ENCODE results near the gene PGAP3. TPM values are rescaled to one million over a fixed set of nuclear protein-coding genes. Genes with fewer than 3 reads are reported as not detected.
"Not testable (repeated sequence)": the region's sequence is repeated elsewhere in the genome, so short reads cannot be mapped to it uniquely, and the experiment has no call there.

Gene PGAP3
- polyA plus RNA-seq, 1 experiment, result 9.6 TPM

- H3K27ac ChIP-seq (ENCODE audit: low read depth, low read length), result no peak overlapping the region
- TF ChIP-seq, protein P1, sequence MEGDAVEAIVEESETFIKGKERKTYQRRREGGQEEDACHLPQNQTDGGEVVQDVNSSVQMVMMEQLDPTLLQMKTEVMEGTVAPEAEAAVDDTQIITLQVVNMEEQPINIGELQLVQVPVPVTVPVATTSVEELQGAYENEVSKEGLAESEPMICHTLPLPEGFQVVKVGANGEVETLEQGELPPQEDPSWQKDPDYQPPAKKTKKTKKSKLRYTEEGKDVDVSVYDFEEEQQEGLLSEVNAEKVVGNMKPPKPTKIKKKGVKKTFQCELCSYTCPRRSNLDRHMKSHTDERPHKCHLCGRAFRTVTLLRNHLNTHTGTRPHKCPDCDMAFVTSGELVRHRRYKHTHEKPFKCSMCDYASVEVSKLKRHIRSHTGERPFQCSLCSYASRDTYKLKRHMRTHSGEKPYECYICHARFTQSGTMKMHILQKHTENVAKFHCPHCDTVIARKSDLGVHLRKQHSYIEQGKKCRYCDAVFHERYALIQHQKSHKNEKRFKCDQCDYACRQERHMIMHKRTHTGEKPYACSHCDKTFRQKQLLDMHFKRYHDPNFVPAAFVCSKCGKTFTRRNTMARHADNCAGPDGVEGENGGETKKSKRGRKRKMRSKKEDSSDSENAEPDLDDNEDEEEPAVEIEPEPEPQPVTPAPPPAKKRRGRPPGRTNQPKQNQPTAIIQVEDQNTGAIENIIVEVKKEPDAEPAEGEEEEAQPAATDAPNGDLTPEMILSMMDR (IDR thresholded peaks at IDR 0.05; ENCODE audit: low read depth, low read length), result no peak
- H3K4me3 ChIP-seq (ENCODE audit: low read depth, low read length), result no peak overlapping the region
- CTCF ChIA-PET, result no interaction called here
- POLR2A ChIA-PET, result no interaction called here
- H3K9me3 ChIP-seq (ENCODE audit: control insufficient read depth, insufficient read depth, low read length), result no peaks in the 10 kb centered on the region; the same call in 1 of the 2 replicates
- DNase-seq (ENCODE audit: low read depth, low spot score), result no peak
- H3K27me3 ChIP-seq (ENCODE audit: control insufficient read depth, insufficient read depth, low read length), result no peaks in the 10 kb centered on the region
These were observed 38.8 kb upstream of the PGAP3 start for GRCh38 chr17:39726617-39727016.

- CTCF ChIA-PET; H3K27me3 ChIP-seq (ENCODE audit: control insufficient read depth, insufficient read depth, low read length); DNase-seq (ENCODE audit: low read depth, low spot score); H3K27ac ChIP-seq (ENCODE audit: low read depth, low read length); H3K9me3 ChIP-seq (ENCODE audit: control insufficient read depth, insufficient read depth, low read length); POLR2A ChIA-PET; H3K4me3 ChIP-seq (ENCODE audit: low read depth, low read length): not testable (repeated sequence)
These were observed 38.1 kb upstream of the PGAP3 start for GRCh38 chr17:39725923-39726322.

DNA sequence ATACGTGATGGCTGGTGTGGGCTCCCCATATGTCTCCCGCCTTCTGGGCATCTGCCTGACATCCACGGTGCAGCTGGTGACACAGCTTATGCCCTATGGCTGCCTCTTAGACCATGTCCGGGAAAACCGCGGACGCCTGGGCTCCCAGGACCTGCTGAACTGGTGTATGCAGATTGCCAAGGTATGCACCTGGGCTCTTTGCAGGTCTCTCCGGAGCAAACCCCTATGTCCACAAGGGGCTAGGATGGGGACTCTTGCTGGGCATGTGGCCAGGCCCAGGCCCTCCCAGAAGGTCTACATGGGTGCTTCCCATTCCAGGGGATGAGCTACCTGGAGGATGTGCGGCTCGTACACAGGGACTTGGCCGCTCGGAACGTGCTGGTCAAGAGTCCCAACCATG is 36.9 kb upstream of the PGAP3 start:
- DNase-seq (ENCODE audit: low read depth, low spot score), result no peak
- CTCF ChIA-PET, result no interaction called here
- no peak overlapping the region for H3K27ac ChIP-seq (ENCODE audit: low read depth, low read length)

DNA sequence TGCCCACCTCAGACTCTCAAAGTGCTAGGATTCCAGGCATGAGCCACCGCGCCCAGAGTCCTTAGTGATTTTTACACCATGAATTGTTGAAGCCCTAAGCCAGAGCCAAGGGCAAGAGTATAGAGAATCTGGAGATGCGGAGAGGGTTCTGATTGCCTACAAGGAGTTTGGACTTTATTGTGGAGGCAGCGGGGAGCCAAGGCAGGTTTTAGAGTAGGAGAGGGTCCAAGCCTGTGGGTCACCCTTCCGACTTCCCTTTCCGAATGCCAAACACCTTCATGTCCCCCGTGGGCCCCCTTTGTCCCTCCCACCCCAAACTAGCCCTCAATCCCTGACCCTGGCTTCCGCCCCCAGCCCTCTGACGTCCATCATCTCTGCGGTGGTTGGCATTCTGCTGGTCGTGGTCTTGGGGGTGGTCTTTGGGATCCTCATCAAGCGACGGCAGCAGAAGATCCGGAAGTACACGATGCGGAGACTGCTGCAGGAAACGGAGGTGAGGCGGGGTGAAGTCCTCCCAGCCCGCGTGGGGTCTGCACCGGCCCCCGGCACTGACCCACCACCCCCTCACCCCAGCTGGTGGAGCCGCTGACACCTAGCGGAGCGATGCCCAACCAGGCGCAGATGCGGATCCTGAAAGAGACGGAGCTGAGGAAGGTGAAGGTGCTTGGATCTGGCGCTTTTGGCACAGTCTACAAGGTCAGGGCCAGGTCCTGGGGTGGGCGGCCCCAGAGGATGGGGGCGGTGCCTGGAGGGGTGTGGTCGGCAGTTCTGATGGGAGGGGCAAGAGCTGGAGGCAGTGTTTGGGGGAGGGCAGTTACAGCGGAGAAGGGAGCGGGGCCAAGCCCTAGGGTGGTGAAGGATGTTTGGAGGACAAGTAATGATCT is 35.4 kb upstream of the PGAP3 start:
- Histone ChIP-seq H3K27me3 (ENCODE audit: control insufficient read depth, insufficient read depth, low read length) (no peaks in the 10 kb centered on the region), H3K27ac (ENCODE audit: low read depth, low read length) (no peak overlapping the region), H3K4me3 (ENCODE audit: low read depth, low read length) (no peak overlapping the region), H3K9me3 (ENCODE audit: control insufficient read depth, insufficient read depth, low read length) (no peaks in the 10 kb centered on the region; the same call in 1 of the 2 replicates)
- ChIA-PET POLR2A (no interaction called here), CTCF (interaction anchor here (1.1 kb wide), 1 partner anchor 23 kb away, joined by 3 read pairs; the partner anchor contains the start of gene ERBB2)
- no peak for DNase-seq (ENCODE audit: low read depth, low spot score)
- TF ChIP-seq, protein P1 (IDR thresholded peaks at IDR 0.05; ENCODE audit: low read depth, low read length), result no peak

More for the DNA sequence above, 36.9 kb upstream of the PGAP3 start:
- Histone ChIP-seq H3K9me3 (ENCODE audit: control insufficient read depth, insufficient read depth, low read length) (no peaks in the 10 kb centered on the region; the same call in 1 of the 2 replicates), H3K27me3 (ENCODE audit: control insufficient read depth, insufficient read depth, low read length) (no peaks in the 10 kb centered on the region), H3K4me3 (ENCODE audit: low read depth, low read length) (no peak overlapping the region)
- TF ChIP-seq, protein P1 (IDR thresholded peaks at IDR 0.05; ENCODE audit: low read depth, low read length), result no peak
- POLR2A ChIA-PET, result no interaction called here

DNA sequence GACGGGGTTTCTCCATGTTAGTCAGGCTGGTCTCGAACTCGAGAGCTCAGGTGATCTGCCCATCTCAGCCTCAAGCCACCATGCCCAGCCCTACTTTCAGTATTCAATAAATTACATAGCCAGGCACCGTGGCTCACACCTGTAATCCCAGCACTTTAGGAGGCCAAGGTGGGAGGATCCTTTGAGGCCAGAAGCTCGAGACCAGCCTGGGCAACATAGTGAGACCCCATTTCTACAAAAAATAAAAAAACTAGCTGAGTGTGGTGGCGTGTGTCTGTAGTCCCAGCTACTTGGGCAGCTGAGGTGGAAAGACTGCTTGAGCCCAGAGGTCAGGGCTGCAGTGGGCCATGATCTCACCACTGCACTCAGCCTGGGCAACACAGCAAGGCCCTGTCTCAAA is 34.2 kb upstream of the PGAP3 start:
- Histone ChIP-seq H3K27me3 (ENCODE audit: control insufficient read depth, insufficient read depth, low read length) (no peaks in the 10 kb centered on the region), H3K27ac (ENCODE audit: low read depth, low read length) (no peak overlapping the region), H3K9me3 (ENCODE audit: control insufficient read depth, insufficient read depth, low read length) (no peaks in the 10 kb centered on the region; the same call in 1 of the 2 replicates), H3K4me3 (ENCODE audit: low read depth, low read length) (no peak overlapping the region)
- POLR2A ChIA-PET, result no interaction called here
- TF ChIP-seq, protein P1 (IDR thresholded peaks at IDR 0.05; ENCODE audit: low read depth, low read length), result no peak
- DNase-seq (ENCODE audit: low read depth, low spot score), result no peak
- CTCF ChIA-PET, result interaction anchor here (1.1 kb wide), 1 partner anchor 22 kb away, joined by 3 read pairs; the partner anchor contains the start of gene ERBB2
